Nucleus accumbens (tissue), 56 donors: ENCODE results near the gene MRPL19.
A peak's percentile ranks its signal among the peaks of the same experiment; 100 is the strongest.

Experiments
- DNase-seq, 56 donors: peaks; one replicate each; lab custom pipeline; 2025; lab: John Stamatoyannopoulos, UW

MRPL19 gene

DNA sequence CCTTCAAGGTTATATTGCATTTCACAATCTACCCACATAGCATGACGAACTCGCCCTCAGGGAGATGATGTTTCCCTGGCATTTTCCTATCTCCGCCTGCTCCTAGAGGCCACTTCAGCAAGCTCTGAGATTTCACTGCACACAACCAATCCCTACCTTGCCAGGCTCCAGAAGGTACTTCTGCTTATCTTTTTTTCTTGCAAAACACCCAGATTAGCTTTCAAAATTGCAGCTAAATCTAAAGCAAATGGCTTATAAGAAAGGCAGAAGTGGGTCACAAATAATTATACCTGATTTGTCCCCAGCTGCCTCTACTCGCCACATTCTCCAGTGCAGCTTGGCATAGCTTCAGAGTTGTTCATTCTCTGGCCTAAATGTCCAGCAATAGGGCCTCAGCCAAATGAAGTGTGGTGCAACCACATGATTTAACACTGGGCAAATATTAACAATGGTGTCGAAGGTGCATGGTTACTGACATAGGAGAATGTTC is 32.4 kb upstream of the MRPL19 start:
- DNase-seq = no peak

GRCh38 chr2:75616406-75616805 is 30.2 kb upstream of the MRPL19 start:
- no peak for DNase-seq

- DNase-seq = no peak
Measured at GRCh38 chr2:75616933-75617332, 29.6 kb upstream of the MRPL19 start.

DNA sequence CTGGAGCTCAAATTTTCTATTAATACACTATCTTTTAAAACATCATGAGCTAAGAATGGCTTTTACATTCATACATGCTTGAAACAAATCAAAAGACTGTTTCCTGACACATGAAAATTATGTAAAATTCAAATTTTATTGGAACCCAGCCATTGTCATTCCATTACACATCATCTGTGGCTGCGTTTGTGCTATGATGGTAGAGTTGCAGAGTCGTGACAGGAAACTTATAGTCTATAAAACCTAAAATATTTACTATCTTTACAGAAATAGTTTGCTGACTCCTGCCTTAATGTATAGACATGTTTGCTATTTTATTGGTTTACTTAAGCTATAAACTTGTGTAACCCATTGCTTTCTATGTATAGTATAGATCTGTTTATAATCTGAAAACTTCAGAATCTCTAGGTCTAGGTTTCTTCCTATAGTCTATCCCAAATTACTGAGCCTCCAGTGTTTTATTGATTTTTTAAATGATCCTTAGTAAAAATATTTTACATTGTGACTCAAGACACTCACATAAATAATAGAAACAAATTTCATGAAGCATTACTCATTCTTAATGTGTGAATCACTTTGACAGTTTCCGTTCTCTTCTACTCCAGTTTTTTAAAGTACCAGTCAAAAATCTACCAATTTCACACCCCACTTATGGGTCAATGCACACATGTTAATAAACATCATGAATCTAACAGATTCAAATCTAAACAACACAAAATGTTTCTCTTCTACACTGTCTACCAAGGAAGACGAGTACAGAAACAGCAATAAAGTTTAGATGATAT is 26.4 kb upstream of the MRPL19 start:
- no peak for DNase-seq

DNA sequence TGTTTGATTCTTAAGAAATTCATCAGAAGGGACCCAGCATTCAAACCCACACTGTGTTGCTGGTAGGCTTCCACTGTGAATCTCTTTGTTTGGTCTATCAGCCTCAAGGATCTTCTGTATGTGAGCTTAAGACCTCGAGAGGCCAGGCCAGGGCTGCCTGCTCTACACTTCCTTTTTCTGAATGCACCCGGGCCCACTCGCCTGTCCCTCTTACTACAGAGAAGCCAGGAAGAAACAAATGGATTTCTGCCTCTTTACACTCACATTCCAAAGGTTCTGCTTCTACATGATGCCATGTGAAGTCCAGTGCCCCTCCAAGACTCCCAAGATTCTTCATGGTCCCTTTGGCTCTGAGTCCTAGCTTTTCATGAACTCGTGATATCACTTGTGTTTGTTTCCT is 25.4 kb upstream of the MRPL19 start:
- no peak for DNase-seq

DNA sequence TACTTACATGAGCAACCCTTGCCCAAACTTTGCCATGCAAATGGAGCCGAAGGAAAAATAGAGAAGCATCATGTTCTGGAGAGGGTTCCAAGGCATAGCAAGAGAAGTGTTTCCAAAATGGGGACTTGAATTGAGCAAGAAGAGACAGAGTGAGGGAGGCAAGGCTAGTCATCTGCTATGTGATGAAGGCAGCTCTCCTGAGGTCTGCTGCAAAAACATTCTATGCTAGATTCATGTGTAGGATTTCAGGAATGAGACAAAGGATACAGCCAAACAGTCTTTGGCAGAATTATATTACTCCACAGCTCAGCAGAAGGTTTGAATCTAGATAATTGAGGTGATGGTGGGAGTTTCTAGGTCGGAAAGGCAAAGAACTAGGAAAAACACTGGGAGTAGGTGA is 24.1 kb upstream of the MRPL19 start:
- DNase-seq = no peak

DNA sequence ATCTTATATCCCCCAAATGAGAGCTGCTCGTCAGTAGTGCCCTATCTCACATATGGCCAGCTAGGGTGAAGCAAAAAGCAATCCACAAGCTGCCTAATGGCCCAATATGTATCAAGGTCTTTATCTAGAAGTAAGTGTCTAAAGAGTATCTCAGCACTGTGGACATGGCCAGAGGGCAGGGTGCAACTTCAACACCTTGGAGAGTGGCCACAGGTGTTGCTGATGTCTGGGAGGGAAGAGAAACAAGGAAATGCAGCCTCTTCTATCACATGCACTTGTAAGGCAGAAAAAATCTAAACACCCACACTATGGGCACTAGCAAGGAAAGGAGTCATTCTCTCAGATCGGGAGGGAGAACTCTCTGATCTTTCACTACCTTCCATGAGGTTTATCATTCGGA is 23.7 kb upstream of the MRPL19 start:
- no peak for DNase-seq

DNA sequence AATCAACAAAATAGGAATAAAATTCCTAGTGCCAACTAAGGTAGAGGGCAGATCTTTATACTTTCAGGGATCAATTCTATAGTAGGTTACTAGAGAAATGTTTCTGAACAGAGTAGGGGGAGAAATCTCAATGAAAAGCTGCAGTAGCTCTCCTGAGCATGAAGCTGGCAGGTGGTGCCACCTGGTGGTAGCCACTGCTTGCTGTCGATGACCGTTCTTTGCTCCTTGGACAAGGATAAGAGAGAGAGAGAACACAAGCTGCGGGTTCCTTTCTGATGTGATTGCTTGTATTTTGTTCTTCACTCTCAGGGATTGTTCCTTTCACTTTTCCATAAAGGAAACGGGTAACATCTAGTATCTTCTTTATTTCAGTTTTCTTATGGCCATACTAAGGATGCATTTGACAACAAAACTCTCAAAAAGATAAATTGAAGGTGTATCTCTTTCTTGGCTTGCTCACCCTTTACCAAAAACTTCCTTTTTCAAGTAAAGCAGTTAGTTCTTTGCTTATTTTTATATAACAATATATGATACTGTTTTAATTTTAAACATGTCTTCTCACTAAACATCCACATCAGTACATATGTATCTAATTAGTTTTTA is 18.6 kb upstream of the MRPL19 start:
- peak in 40 of 56 donors; percentile 6 to 79 (median 29) for DNase-seq

- no peak for DNase-seq
Measured at GRCh38 chr2:75632091-75632701, 14.4 kb upstream of the MRPL19 start.

- no peak for DNase-seq
Measured at GRCh38 chr2:75632813-75633212, 13.8 kb upstream of the MRPL19 start.

- DNase-seq = no peak
Measured at GRCh38 chr2:75633620-75634019, 13.0 kb upstream of the MRPL19 start.

DNA sequence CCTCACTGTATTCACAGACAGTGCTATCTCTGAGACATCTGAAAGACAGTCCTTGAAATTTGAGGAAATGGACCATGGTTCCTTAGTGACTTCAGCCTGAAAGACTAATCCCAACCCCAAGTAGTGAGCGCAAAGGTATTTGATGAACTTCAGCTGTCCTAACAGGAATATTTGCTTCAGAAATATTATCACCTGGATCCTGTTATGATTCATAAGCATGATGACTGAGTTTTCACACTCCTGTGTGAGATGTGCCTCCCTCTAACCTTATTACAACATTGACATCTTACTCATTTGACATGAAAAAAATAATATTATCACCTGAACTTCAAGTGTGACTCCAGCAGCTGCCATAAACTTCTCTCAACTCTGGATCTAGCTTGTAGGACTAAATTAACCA is 11.6 kb upstream of the MRPL19 start:
- no peak for DNase-seq

- no peak for DNase-seq
Measured at GRCh38 chr2:75637568-75637967, 9.0 kb upstream of the MRPL19 start.

DNA sequence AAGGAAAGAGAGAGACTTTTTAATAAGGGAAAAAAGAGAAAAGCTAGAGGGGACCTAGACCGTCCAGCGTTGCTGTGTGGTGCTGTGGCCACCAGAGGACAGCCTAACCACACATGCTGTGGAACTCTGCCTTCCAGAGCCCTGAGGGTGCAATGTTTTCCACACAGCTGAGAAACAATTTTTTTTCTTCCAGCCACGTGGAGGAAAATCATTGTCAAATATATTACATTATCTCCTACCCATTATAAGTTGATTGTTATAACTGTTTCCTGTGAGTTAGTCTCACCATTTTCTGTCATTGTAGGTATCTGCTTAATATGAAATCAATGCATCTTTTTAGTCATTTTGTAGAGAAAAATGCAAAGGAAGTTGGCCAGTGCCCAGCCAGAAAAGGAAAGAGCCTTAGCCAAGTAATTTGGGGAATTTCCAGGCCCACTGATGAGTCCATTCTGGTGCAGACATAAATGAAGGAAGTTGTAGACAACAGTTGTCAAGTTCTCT is 5.9 kb upstream of the MRPL19 start:
- DNase-seq = peak in 48 of 56 donors; percentile 4 to 79 (median 31)

GRCh38 chr2:75641587-75641986 is 5.0 kb upstream of the MRPL19 start:
- DNase-seq = no peak

DNA sequence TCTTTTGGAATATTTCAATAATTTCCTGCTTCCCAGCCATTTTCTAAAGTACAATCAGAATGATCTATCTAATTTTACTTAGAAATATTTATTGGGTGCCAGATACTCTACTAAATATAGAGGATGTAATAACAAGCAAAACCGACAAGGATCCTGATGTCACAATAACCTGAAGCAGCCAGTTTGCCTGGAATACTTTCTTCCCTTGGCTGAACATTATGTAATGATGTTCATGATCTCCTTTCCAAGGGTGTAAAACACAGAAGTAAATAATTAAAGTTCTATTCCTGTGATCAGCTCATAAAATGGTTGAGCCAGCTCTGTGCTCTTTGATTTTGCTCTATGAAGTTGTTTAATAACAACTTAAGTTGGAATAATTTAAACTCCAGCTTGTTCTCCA is 2.6 kb upstream of the MRPL19 start:
- no peak for DNase-seq

GRCh38 chr2:75645643-75646042 is 940 bp upstream of the MRPL19 start:
- DNase-seq = no peak

DNA sequence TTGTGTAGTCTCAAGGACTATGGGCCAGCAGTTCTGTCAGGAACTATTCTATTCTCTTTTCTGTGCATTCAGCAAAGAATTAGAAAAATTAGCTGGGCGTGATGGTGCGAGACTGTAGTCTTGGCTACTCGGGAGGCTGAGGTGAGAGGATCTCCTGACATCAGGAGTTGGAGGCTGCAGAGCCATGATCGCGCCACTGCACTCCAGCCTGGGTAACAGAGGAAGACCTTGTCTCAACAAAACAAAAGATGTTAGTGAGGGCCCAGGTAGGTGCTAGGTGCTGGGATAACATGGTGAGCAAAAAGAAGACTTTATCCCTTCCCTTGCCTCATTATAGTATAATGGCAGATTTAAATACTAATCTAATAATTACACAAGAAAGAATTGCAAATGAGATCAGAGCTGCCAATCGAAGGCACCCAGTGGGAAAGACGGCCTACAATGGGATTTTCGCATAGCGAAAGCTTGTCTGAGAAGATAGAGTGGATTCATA is 447 bp upstream of the MRPL19 start:
- DNase-seq = peak in 1 of 56 donors; percentile 25

GRCh38 chr2:75647771-75648170 is 1.2 kb downstream of the MRPL19 start:
- no peak for DNase-seq

DNA sequence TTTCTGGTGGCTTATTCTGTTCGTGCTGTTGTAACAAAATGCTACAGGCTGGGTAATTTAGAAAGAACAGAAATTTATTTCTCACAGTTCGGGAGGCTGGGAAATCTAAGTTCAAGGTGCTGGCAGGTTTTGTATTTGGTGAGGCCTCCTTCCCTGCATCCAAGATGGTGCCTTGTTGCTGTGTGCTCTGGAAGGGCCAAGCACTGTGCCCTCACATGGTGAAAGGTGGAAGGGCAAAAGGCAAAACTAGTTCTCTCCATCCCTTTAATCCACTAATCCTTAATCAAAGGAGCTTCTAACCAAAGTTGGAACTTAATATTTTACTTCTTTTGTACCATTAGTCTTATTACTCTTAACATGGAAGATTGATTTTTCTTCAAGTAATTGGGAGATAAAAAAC is 7.4 kb downstream of the MRPL19 start:
- DNase-seq = no peak

DNA sequence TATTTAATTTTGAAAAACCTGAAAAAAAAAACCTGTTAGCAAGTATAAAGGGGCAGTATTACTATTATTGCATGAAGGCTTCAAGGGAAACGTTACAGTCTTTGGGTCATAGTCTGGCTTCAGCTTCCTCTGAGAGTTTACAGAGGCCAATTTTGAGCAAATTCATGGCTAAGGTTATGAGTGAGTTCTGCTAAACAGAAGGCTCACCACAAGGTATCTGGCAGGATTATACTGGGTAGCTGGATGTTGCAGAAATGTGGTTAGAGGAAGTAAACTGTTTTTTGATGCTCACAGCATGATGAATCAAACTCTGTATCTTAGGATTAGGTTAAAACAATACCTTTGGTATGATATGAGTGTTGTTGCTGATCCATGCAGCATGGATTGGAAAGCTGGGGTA is 9.3 kb downstream of the MRPL19 start:
- no peak for DNase-seq
